Ishikawa (cell line): ENCODE data around the gene RASGEF1B.

Experiments
- CEBPB ChIP-seq: IDR thresholded peaks from 2 replicates; pipeline ENCODE4 v1.6.1; 2012
- CREB1 ChIP-seq: IDR thresholded peaks from 2 replicates; pipeline ENCODE4 v1.6.1; 2012; ENCODE audit warnings: low read depth
- EGR1 ChIP-seq: IDR thresholded peaks from 2 replicates; pipeline ENCODE4 v1.6.1; 2012
- EP300 ChIP-seq: IDR thresholded peaks from 2 replicates; pipeline ENCODE4 v1.6.1; 2012; ENCODE audit warnings: borderline replicate concordance
- FOXM1 ChIP-seq: IDR thresholded peaks from 2 replicates; pipeline ENCODE4 v1.6.1; 2012; ENCODE audit warnings: low read depth, borderline replicate concordance
- MAX ChIP-seq: IDR thresholded peaks from 2 replicates; pipeline ENCODE4 v1.6.1; 2012
- NFIC ChIP-seq: IDR thresholded peaks from 2 replicates; pipeline ENCODE4 v1.6.1; 2012
- RAD21 ChIP-seq: IDR thresholded peaks from 2 replicates; pipeline ENCODE4 v1.6.1; 2012; ENCODE audit warnings: low read depth
- TAF1 ChIP-seq: IDR thresholded peaks from 2 replicates; pipeline ENCODE4 v1.6.1; 2012; ENCODE audit warnings: low read depth, mild to moderate bottlenecking
- TCF12 ChIP-seq: IDR thresholded peaks from 2 replicates; pipeline ENCODE4 v1.6.1; 2012; ENCODE audit warnings: low read depth
- TEAD4 ChIP-seq: IDR thresholded peaks from 2 replicates; pipeline ENCODE4 v1.6.1; 2012
- USF1 ChIP-seq: IDR thresholded peaks from 2 replicates; pipeline ENCODE4 v1.6.1; 2012
- YY1 ChIP-seq: IDR thresholded peaks from 2 replicates; pipeline ENCODE4 v1.6.1; 2012; ENCODE audit warnings: low read depth
- ZBTB7A ChIP-seq: IDR thresholded peaks from 2 replicates; pipeline ENCODE4 v1.6.1; 2012; ENCODE audit warnings: low read depth
- TF ChIP-seq, protein P1 (sequence below): IDR thresholded peaks from 2 replicates; pipeline ENCODE4 v1.6.1; 2012; ENCODE audit warnings: low read depth, mild to moderate bottlenecking

RASGEF1B gene

DNA sequence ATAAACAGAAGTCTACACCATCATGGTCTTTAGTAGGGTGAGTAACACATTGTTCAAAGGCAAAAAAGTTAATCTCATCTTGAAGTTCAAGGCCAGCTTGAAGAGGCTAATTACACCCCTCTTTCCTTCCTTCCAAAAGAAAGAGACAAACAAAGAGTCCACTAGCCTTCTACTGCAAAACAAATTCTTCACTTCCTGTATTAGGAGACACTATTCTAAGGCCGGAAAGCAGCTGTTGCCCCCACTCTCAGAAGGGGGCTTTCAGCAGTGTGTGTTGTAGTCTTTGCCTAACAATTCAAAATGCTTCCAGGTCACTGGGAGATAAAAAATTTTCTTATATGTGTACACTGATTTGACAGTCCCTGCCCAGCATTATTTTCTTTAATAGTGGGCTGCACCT, 25.1 kb downstream of the RASGEF1B start:
- no peak for TF ChIP-seq RAD21
- TF ChIP-seq, protein P1, sequence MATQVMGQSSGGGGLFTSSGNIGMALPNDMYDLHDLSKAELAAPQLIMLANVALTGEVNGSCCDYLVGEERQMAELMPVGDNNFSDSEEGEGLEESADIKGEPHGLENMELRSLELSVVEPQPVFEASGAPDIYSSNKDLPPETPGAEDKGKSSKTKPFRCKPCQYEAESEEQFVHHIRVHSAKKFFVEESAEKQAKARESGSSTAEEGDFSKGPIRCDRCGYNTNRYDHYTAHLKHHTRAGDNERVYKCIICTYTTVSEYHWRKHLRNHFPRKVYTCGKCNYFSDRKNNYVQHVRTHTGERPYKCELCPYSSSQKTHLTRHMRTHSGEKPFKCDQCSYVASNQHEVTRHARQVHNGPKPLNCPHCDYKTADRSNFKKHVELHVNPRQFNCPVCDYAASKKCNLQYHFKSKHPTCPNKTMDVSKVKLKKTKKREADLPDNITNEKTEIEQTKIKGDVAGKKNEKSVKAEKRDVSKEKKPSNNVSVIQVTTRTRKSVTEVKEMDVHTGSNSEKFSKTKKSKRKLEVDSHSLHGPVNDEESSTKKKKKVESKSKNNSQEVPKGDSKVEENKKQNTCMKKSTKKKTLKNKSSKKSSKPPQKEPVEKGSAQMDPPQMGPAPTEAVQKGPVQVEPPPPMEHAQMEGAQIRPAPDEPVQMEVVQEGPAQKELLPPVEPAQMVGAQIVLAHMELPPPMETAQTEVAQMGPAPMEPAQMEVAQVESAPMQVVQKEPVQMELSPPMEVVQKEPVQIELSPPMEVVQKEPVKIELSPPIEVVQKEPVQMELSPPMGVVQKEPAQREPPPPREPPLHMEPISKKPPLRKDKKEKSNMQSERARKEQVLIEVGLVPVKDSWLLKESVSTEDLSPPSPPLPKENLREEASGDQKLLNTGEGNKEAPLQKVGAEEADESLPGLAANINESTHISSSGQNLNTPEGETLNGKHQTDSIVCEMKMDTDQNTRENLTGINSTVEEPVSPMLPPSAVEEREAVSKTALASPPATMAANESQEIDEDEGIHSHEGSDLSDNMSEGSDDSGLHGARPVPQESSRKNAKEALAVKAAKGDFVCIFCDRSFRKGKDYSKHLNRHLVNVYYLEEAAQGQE: no peak
- TF ChIP-seq TEAD4: no peak
- no peak for TF ChIP-seq ZBTB7A
- no peak for TF ChIP-seq CEBPB
- no peak for TF ChIP-seq YY1
- no peak for TF ChIP-seq FOXM1
- no peak for TF ChIP-seq TCF12
- TF ChIP-seq TAF1: no peak
- TF ChIP-seq USF1: no peak
- TF ChIP-seq MAX: no peak
- TF ChIP-seq NFIC: no peak
- no peak for TF ChIP-seq EP300
- TF ChIP-seq CREB1: no peak
- no peak for TF ChIP-seq EGR1

GRCh38 chr4:81445196-81445595, 26.5 kb downstream of the RASGEF1B start:
- no peak for TF ChIP-seq YY1
- no peak for TF ChIP-seq TCF12
- TF ChIP-seq CEBPB: no peak
- no peak for TF ChIP-seq TAF1
- TF ChIP-seq, protein P1: no peak
- TF ChIP-seq TEAD4: no peak
- no peak for TF ChIP-seq USF1
- TF ChIP-seq NFIC: no peak
- TF ChIP-seq FOXM1: no peak
- TF ChIP-seq EP300: no peak
- no peak for TF ChIP-seq RAD21
- no peak for TF ChIP-seq CREB1
- no peak for TF ChIP-seq MAX
- no peak for TF ChIP-seq EGR1

GRCh38 chr4:81442484-81443085, 29.1 kb downstream of the RASGEF1B start:
- TF ChIP-seq CREB1: no peak
- no peak for TF ChIP-seq CEBPB
- TF ChIP-seq EP300: no peak
- no peak for TF ChIP-seq YY1
- no peak for TF ChIP-seq USF1
- no peak for TF ChIP-seq MAX
- TF ChIP-seq EGR1: no peak
- TF ChIP-seq ZBTB7A: no peak
- TF ChIP-seq NFIC: no peak
- no peak for TF ChIP-seq FOXM1
- TF ChIP-seq, protein P1: no peak
- no peak for TF ChIP-seq TEAD4
- no peak for TF ChIP-seq TAF1
- TF ChIP-seq TCF12: no peak

GRCh38 chr4:81440949-81441348, 30.8 kb downstream of the RASGEF1B start:
- TF ChIP-seq NFIC (no peak), EP300 (no peak), ZBTB7A (no peak), RAD21 (no peak), USF1 (no peak), EGR1 (no peak), FOXM1 (no peak), TEAD4 (no peak), CEBPB (no peak), TCF12 (no peak), MAX (no peak)
- TF ChIP-seq, protein P1: no peak
